AG10803 (cell line): ENCODE measurements around the gene DHPS.
A peak's percentile ranks its signal among the peaks of the same experiment; 100 is the strongest.
"Not testable (repeated sequence)": the region's sequence is repeated elsewhere in the genome, so short reads cannot be mapped to it uniquely, and the experiment has no call there.

Experiments
- DNase-seq: peaks from one replicate; pipeline ENCODE4 v3.0.0; 2010; ENCODE audit warnings: low read depth
- H3K4me3 ChIP-seq: 2 replicates; pipeline ENCODE4 v1.5.1; 2011; ENCODE audit warnings: mild to moderate bottlenecking, low read length, control low read depth
- TF ChIP-seq, protein P1 (sequence below): conservative IDR thresholded peaks from 2 replicates; pipeline ENCODE4 v1.5.1; 2011; ENCODE audit warnings: mild to moderate bottlenecking, low read length, control low read depth, inconsistent platforms

DHPS gene

GRCh38 chr19:12703046-12703445 is 21.4 kb upstream of the DHPS start:
- DNase-seq: peak; percentile 27
- TF ChIP-seq, protein P1, sequence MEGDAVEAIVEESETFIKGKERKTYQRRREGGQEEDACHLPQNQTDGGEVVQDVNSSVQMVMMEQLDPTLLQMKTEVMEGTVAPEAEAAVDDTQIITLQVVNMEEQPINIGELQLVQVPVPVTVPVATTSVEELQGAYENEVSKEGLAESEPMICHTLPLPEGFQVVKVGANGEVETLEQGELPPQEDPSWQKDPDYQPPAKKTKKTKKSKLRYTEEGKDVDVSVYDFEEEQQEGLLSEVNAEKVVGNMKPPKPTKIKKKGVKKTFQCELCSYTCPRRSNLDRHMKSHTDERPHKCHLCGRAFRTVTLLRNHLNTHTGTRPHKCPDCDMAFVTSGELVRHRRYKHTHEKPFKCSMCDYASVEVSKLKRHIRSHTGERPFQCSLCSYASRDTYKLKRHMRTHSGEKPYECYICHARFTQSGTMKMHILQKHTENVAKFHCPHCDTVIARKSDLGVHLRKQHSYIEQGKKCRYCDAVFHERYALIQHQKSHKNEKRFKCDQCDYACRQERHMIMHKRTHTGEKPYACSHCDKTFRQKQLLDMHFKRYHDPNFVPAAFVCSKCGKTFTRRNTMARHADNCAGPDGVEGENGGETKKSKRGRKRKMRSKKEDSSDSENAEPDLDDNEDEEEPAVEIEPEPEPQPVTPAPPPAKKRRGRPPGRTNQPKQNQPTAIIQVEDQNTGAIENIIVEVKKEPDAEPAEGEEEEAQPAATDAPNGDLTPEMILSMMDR: no peak
- H3K4me3 ChIP-seq: no peak overlapping the region

DNA sequence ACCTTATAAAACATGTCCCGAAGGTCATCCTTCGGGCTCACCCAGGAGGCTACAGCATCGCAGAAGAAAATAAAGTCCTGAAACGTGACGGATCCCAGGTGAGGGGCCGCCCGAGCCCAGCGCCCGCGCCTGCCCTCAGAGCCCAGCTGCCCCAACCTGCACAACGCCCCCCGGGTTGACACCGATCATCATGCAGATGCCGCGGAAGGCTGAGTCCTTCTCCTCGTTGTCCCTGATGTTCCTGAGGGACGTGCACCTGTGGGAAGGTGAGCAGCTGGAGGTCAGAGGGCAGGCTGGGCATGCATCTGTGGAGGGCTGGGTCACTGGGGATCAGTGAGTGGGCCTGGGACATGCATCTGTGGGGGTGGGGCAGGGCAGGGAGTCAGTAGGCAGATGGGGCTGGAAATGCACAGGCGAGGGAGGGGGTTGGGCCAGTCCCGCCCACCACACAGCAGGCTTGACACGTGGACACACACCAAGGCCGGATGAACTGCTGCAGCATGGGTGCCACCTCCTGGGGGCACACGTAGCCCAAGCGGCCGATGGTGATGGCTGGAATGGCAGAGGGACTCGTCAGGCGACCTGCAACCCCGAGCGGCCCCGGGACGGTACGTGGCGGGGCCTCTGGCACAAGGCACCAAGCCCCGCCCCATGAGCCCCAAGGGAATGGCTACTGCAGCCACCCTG is 20.1 kb upstream of the DHPS start:
- TF ChIP-seq, protein P1: no peak
- no peak for DNase-seq
- no peak overlapping the region for H3K4me3 ChIP-seq

GRCh38 chr19:12698138-12698537 is 16.5 kb upstream of the DHPS start:
- no peak for DNase-seq
- TF ChIP-seq, protein P1: no peak
- no peak overlapping the region for H3K4me3 ChIP-seq

- H3K4me3 ChIP-seq: not testable (repeated sequence)
These were observed 15.7 kb upstream of the DHPS start for GRCh38 chr19:12697425-12697824.

GRCh38 chr19:12696366-12697335 is 15.0 kb upstream of the DHPS start, which contains the start of gene FBXW9:
TSS of gene FBXW9 (minus strand) at chr19:12696631. CDS start at chr19:12696581, 50 bp downstream.
- TF ChIP-seq, protein P1: no peak
- DNase-seq: peak; percentile 95
- H3K4me3 ChIP-seq: peak within 1 kb of the TSS; percentile 95

More at GRCh38 chr19:12697425-12697824, 15.7 kb upstream of the DHPS start:
- not testable (repeated sequence) for DNase-seq

GRCh38 chr19:12695997-12696365 is 14.3 kb upstream of the DHPS start:
- TF ChIP-seq, protein P1: no peak
- no peak for DNase-seq
- peak overlapping the region; percentile 95 for H3K4me3 ChIP-seq

- TF ChIP-seq, protein P1: no peak
- no peak for DNase-seq
- peak overlapping the region; percentile 95 for H3K4me3 ChIP-seq
These were observed 13.8 kb upstream of the DHPS start for GRCh38 chr19:12695514-12695913.
